Stimulated activated CD4-positive, alpha-beta T cell treated with anti-CD3 and anti-CD28 coated beads, Interleukin-12 subunit alpha, Interleukin-12 subunit beta, amount 100 ng/mL, for 4 hours (primary cell): Measurements from ENCODE around the gene MAPKAP1.
"Not testable (repeated sequence)": the region's sequence is repeated elsewhere in the genome, so short reads cannot be mapped to it uniquely, and the experiment has no call there.

ENCODE experiments used
- DNase-seq: peaks from one replicate; pipeline ENCODE4 v3.0.0-alpha.2; 2020

MAPKAP1 gene

GRCh38 chr9:125730168-125730567 lies 23.2 kb upstream of the MAPKAP1 start:
- no peak for DNase-seq

GRCh38 chr9:125726456-125727132 lies 19.6 kb upstream of the MAPKAP1 start:
- no peak for DNase-seq

- DNase-seq, result no peak
These were observed 430 bp upstream of the MAPKAP1 start for GRCh38 chr9:125707472-125707804.

GRCh38 chr9:125705893-125706292 lies 1.1 kb downstream of the MAPKAP1 start:
- no peak for DNase-seq

GRCh38 chr9:125703662-125704061 lies 3.3 kb downstream of the MAPKAP1 start:
- no peak for DNase-seq

GRCh38 chr9:125701351-125701750 lies 5.7 kb downstream of the MAPKAP1 start:
- DNase-seq, result no peak

GRCh38 chr9:125700791-125701190 lies 6.2 kb downstream of the MAPKAP1 start:
- DNase-seq, result peak; percentile 10

GRCh38 chr9:125699870-125700269 lies 7.1 kb downstream of the MAPKAP1 start:
- no peak for DNase-seq

- DNase-seq, result no peak
These were observed 10.8 kb downstream of the MAPKAP1 start for GRCh38 chr9:125696106-125696647.

GRCh38 chr9:125695548-125695947 lies 11.5 kb downstream of the MAPKAP1 start:
- DNase-seq, result not testable (repeated sequence)

- no peak for DNase-seq
These were observed 12.5 kb downstream of the MAPKAP1 start for GRCh38 chr9:125694478-125694877.

GRCh38 chr9:125693492-125693891 lies 13.5 kb downstream of the MAPKAP1 start:
- not testable (repeated sequence) for DNase-seq

GRCh38 chr9:125691869-125692268 lies 15.1 kb downstream of the MAPKAP1 start:
- DNase-seq, result no peak

- DNase-seq, result no peak
These were observed 16.3 kb downstream of the MAPKAP1 start for GRCh38 chr9:125690679-125691078.

GRCh38 chr9:125687163-125687863 lies 19.7 kb downstream of the MAPKAP1 start:
- DNase-seq, result no peak

GRCh38 chr9:125685167-125685566 lies 21.8 kb downstream of the MAPKAP1 start:
- DNase-seq, result no peak

GRCh38 chr9:125683486-125683885 lies 23.5 kb downstream of the MAPKAP1 start:
- DNase-seq, result no peak

GRCh38 chr9:125682340-125682739 lies 24.7 kb downstream of the MAPKAP1 start:
- DNase-seq, result no peak

GRCh38 chr9:125681657-125682056 lies 25.4 kb downstream of the MAPKAP1 start:
- no peak for DNase-seq

GRCh38 chr9:125681086-125681622 lies 25.9 kb downstream of the MAPKAP1 start:
- DNase-seq, result no peak

- no peak for DNase-seq
These were observed 26.6 kb downstream of the MAPKAP1 start for GRCh38 chr9:125680445-125680844.

- DNase-seq, result no peak
These were observed 27.3 kb downstream of the MAPKAP1 start for GRCh38 chr9:125679597-125680189.
